Right lobe of liver (tissue), 6 donors: ENCODE results near the gene MYRFL. TPM values are rescaled to one million over a fixed set of nuclear protein-coding genes. Genes with fewer than 3 reads are reported as not detected.

ENCODE experiments used
- ATAC-seq, 4 donors: fragments of 200-7000 bp; cut with Tn5 transposase; one replicate each; pipeline ENCODE4 v1.9.1; 2020; ENCODE audit warnings: mild to moderate bottlenecking in 4 of 4, moderate library complexity in 4 of 4
- DNase-seq, 3 donors: peaks; one replicate each; pipeline ENCODE4 v3.0.0-alpha.2; 2020
- H3K27ac ChIP-seq, 3 donors: fragments of 200-600 bp; one replicate each; pipeline ENCODE4 v1.8.0; 2022
- H3K27me3 ChIP-seq, 2 donors: fragments of 200-600 bp; one replicate each; pipeline ENCODE4 v1.8.0; 2022
- H3K36me3 ChIP-seq, 4 donors: fragments of 200-600 bp; sonication (generic) in 1 of 4; one replicate each; pipeline versions ENCODE4 v1.5.1 to v1.8.0; 2017 to 2022; ENCODE audit warnings: control low read depth in 1 of 4
- H3K4me1 ChIP-seq, 4 donors: fragments of 200-600 bp; sonication (generic) in 1 of 4; one replicate each; pipeline versions ENCODE4 v1.5.1 to v1.8.0; 2017 to 2022; ENCODE audit warnings: control low read depth in 1 of 4
- H3K4me3 ChIP-seq, 3 donors: fragments of 200-600 bp; one replicate each; pipeline ENCODE4 v1.8.0; 2022
- H3K9me3 ChIP-seq, 4 donors: fragments of 200-600 bp; sonication (generic) in 1 of 4; one replicate each; pipeline versions ENCODE4 v1.5.1 to v1.8.0; 2017 to 2022; ENCODE audit warnings: control low read depth in 1 of 4
- CTCF ChIP-seq, 4 donors: fragments of 200-600 bp in 3 of 4; fragments of 450-650 bp in 1 of 4; IDR thresholded peaks; one replicate each; pipeline versions ENCODE4 v1.5.1 to v1.8.0; 2016 to 2022; ENCODE audit warnings: antibody characterized with exemption in 4 of 4, mild to moderate bottlenecking in 2 of 4
- POLR2A ChIP-seq: fragments of 450-650 bp; IDR thresholded peaks from one replicate; pipeline ENCODE4 v1.6.1; 2017; ENCODE audit warnings: antibody characterized with exemption, mild to moderate bottlenecking
- WGBS: methylation state at CpG from one replicate; pipeline ENCODE4 v1.1.6; 2018; ENCODE audit warnings: low coverage, low lambda C conversion rate; ENCODE audit not compliant: insufficient coverage; ENCODE audit errors: missing lambda C conversion rate; 5-methylcytosine and 5-hydroxymethylcytosine counted together
- intact Hi-C, 2 donors: fragments of 100-400 bp; cut with DNase I; formaldehyde crosslinking; loops; one replicate each; pipeline versions ENCODE4 v1.11.2 to v1.14.1; 2022
- total RNA-seq, 6 experiments: library from RNA; depleted of rRNA in 2 of 6; stranded (reverse); fragments of >200 nt in 2 of 6; fragmentation: NEBNext Ultra II Directional in 3 of 6; extraction: Animal tissue kit (Norgen Biotek cat#: 25700) in 3 of 6; gene quantifications; one replicate each; pipeline versions ENCODE4 v1.1.0 to v1.2.4, GENCODE V29; 2016 to 2023
- donor health status: DM: no; HTN: yes; CAD: no.
- donor health status: DM: no; HTN: no; CAD: no.
- donor health status: DM: no; HTN: no; CAD: no.
- donor health status: DM: no; HTN: yes; CAD: no.
- donor health status: DM: no; HTN: yes; CAD: no.

Gene MYRFL
- total RNA-seq, 6 experiments from 2014 or later = 0.11 to 0.21 (median 0.17) TPM; not detected in 2

GRCh38 chr12:69994724-69995173, 169.7 kb downstream of the MYRFL start:
- Histone ChIP-seq H3K4me1 (no peaks in the 10 kb centered on the region), H3K9me3 (no peaks in the 10 kb centered on the region), H3K4me3 (no peak overlapping the region), H3K27me3 (no peaks in the 10 kb centered on the region), H3K27ac (no peak overlapping the region), H3K36me3 (no peaks in the 10 kb centered on the region)
- no peak for DNase-seq
- TF ChIP-seq CTCF (IDR thresholded peaks at IDR 0.05) (no peak), POLR2A (peak; percentile 24)
- intact Hi-C loops = no loop called here
- WGBS = 34% methylated on average over 6 of the region's 6 CpGs
- ATAC-seq = peak in 2 of 4 donors; percentile 68 to 84

GRCh38 chr12:69996241-69996640, 171.2 kb downstream of the MYRFL start:
- H3K27ac ChIP-seq = no peak overlapping the region
- no peaks in the 10 kb centered on the region for H3K27me3 ChIP-seq
- no peak overlapping the region for H3K4me3 ChIP-seq
- H3K36me3 ChIP-seq = no peaks in the 10 kb centered on the region
- ATAC-seq (peak in 1 of 4 donors; percentile 61), DNase-seq (no peak)
- no peak for TF ChIP-seq POLR2A
- TF ChIP-seq CTCF (IDR thresholded peaks at IDR 0.05) = no peak
- 37% methylated on average over 2 of the region's 2 CpGs for WGBS
- no peaks in the 10 kb centered on the region for H3K9me3 ChIP-seq
- H3K4me1 ChIP-seq = no peaks in the 10 kb centered on the region
- intact Hi-C loops = no loop called here

GRCh38 chr12:69996722-69997121, 171.7 kb downstream of the MYRFL start:
- Histone ChIP-seq H3K27me3 (no peaks in the 10 kb centered on the region), H3K9me3 (no peaks in the 10 kb centered on the region), H3K36me3 (no peaks in the 10 kb centered on the region), H3K27ac (no peak overlapping the region), H3K4me1 (no peaks in the 10 kb centered on the region), H3K4me3 (no peak overlapping the region)
- intact Hi-C loops = no loop called here
- no peak for TF ChIP-seq POLR2A
- no peak for TF ChIP-seq CTCF (IDR thresholded peaks at IDR 0.05)
- ATAC-seq = no peak
- WGBS = 63% methylated on average over 2 of the region's 2 CpGs
- no peak for DNase-seq

- WGBS = 86% methylated on average over 11 of the region's 11 CpGs
- intact Hi-C loops = no loop called here
- ATAC-seq (no peak), DNase-seq (no peak)
- Histone ChIP-seq H3K36me3 (no peaks in the 10 kb centered on the region), H3K9me3 (no peaks in the 10 kb centered on the region), H3K27me3 (no peaks in the 10 kb centered on the region), H3K27ac (no peak overlapping the region), H3K4me3 (no peak overlapping the region), H3K4me1 (no peaks in the 10 kb centered on the region)
- TF ChIP-seq POLR2A = no peak
- no peak for TF ChIP-seq CTCF (IDR thresholded peaks at IDR 0.05)
Measured at GRCh38 chr12:69998011-69998410, 173.0 kb downstream of the MYRFL start.

GRCh38 chr12:69998922-69999321, 173.9 kb downstream of the MYRFL start:
- DNase-seq = no peak
- TF ChIP-seq CTCF (IDR thresholded peaks at IDR 0.05) (no peak), POLR2A (no peak)
- Histone ChIP-seq H3K9me3 (no peaks in the 10 kb centered on the region), H3K27ac (no peak overlapping the region), H3K4me1 (no peaks in the 10 kb centered on the region), H3K27me3 (no peaks in the 10 kb centered on the region), H3K36me3 (no peaks in the 10 kb centered on the region), H3K4me3 (no peak overlapping the region)
- 85% methylated on average over 2 of the region's 2 CpGs for WGBS
- no peak for ATAC-seq
- intact Hi-C loops = no loop called here
